ENCODE data around the gene KSR1. TPM values are rescaled to one million over a fixed set of nuclear protein-coding genes. Genes with fewer than 3 reads are reported as not detected.

KSR1 gene
- polyA plus RNA-seq, 1 of the 3 experiments (the other 2 are of a cell fraction) = 7.5 TPM

GRCh38 chr17:27573971-27574525 is 117.8 kb downstream of the KSR1 start (continued):
- no peak for TF ChIP-seq REST (IDR thresholded peaks at IDR 0.05; ENCODE audit: low read depth, low read length)
- no peak for TF ChIP-seq TCF12 (IDR thresholded peaks at IDR 0.05)
- TF ChIP-seq, protein P1, sequence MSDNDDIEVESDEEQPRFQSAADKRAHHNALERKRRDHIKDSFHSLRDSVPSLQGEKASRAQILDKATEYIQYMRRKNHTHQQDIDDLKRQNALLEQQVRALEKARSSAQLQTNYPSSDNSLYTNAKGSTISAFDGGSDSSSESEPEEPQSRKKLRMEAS (IDR thresholded peaks at IDR 0.05; ENCODE audit: low read depth) = no peak
- TF ChIP-seq GABPA (IDR thresholded peaks at IDR 0.05; ENCODE audit: low read depth) = no peak
- TF ChIP-seq ZBTB33 (IDR thresholded peaks at IDR 0.05; ENCODE audit: borderline replicate concordance, low read depth) = no peak
- no peak for TF ChIP-seq MEF2A (IDR thresholded peaks at IDR 0.05; ENCODE audit: borderline replicate concordance, low read depth)
- no peak for TF ChIP-seq FOSL2 (IDR thresholded peaks at IDR 0.05; ENCODE audit: borderline replicate concordance, low read depth)

- Histone ChIP-seq H3K36me3 (replicated peaks in 1 of 2; ENCODE audit: control insufficient read depth in 1 of 2, insufficient read depth in 2 of 2, low read length in 1 of 2) (no peaks in the 10 kb centered on the region), H3K4me1 (ENCODE audit: control insufficient read depth in 1 of 2, insufficient read depth in 2 of 2, low read depth in 1 of 2, low read length in 1 of 2) (peaks cover 44 to 61% of the 10 kb centered on the region in 2 experiments), H3K9me2 (no peaks in the 10 kb centered on the region), H3K27me3 (ENCODE audit: insufficient read depth) (no peaks in the 10 kb centered on the region), H2AFZ (ENCODE audit: low read depth) (no peak overlapping the region), H3F3A (replicated peaks; ENCODE audit: insufficient read depth) (peaks cover 11% of the 10 kb centered on the region), H3K4me3 (ENCODE audit: low read depth in 2 of 2, low read length in 1 of 2) (no peak overlapping the region), H3K27ac (ENCODE audit: low read depth in 2 of 2, low read length in 1 of 2) (no peak overlapping the region; a peak in 1 of 4 replicates), H4K20me1 (ENCODE audit: insufficient read depth) (no peaks in the 10 kb centered on the region), H3K79me2 (ENCODE audit: insufficient read depth) (peaks cover 6% of the 10 kb centered on the region; the same call in 1 of the 2 replicates), H3K4me2 (no peak overlapping the region), H3K9ac (no peak overlapping the region), H3K9me3 (no peaks in the 10 kb centered on the region)
- DNase-seq = no peak
- ChIA-PET CTCF (interaction anchor here (0.9 to 2.8 kb wide), 7 partner anchors 9 to 339 kb away, joined by 3 to 11 read pairs (median 3); no protein-coding TSS in a partner anchor), POLR2A (no interaction called here)
- WGBS (ENCODE audit: low lambda C conversion rate) = 93% methylated on average over 3 of the region's 3 CpGs
- TF ChIP-seq MXI1 (IDR thresholded peaks at IDR 0.05; ENCODE audit: low read depth, low read length) (no peak), CHD2 (IDR thresholded peaks at IDR 0.05; ENCODE audit: low read length, partially characterized antibody) (no peak), TEAD4 (IDR thresholded peaks at IDR 0.05; ENCODE audit: borderline replicate concordance, insufficient read depth) (no peak), GATA2 (CRISPR knock-in tag; IDR thresholded peaks at IDR 0.05) (no peak), SIN3A (IDR thresholded peaks at IDR 0.05; ENCODE audit: borderline replicate concordance, low read depth, low read length) (no peak), EZH2phosphoT487 (IDR thresholded peaks at IDR 0.05; ENCODE audit: borderline replicate concordance, low read depth) (no peak), RXRA (IDR thresholded peaks at IDR 0.05; ENCODE audit: borderline replicate concordance, low read depth) (no peak), FOSL2 (IDR thresholded peaks at IDR 0.05; ENCODE audit: borderline replicate concordance, low read depth) (no peak), RCOR1 (IDR thresholded peaks at IDR 0.05; ENCODE audit: low read length) (no peak), RAD21 (IDR thresholded peaks at IDR 0.05; ENCODE audit: low read length) (no peak), IRF3 (IDR thresholded peaks at IDR 0.05; ENCODE audit: low read depth, low read length) (no peak), FOXM1 (IDR thresholded peaks at IDR 0.05; ENCODE audit: low read depth) (no peak), ELF1 (IDR thresholded peaks at IDR 0.05) (no peak), TCF12 (IDR thresholded peaks at IDR 0.05) (no peak), SMC3 (IDR thresholded peaks at IDR 0.05; ENCODE audit: low read depth, low read length) (no peak)
- TF ChIP-seq, protein P1 (IDR thresholded peaks at IDR 0.05; ENCODE audit: low read depth) = no peak
- TF ChIP-seq, protein P2, sequence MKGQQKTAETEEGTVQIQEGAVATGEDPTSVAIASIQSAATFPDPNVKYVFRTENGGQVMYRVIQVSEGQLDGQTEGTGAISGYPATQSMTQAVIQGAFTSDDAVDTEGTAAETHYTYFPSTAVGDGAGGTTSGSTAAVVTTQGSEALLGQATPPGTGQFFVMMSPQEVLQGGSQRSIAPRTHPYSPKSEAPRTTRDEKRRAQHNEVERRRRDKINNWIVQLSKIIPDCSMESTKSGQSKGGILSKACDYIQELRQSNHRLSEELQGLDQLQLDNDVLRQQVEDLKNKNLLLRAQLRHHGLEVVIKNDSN (IDR thresholded peaks at IDR 0.05; ENCODE audit: borderline replicate concordance, low read depth) = no peak
Measured at GRCh38 chr17:27575096-27575911, 119.1 kb downstream of the KSR1 start.
